K562 (cell line): ENCODE data around the gene JMJD1C. TPM values are rescaled to one million over a fixed set of nuclear protein-coding genes. Genes with fewer than 3 reads are reported as not detected.
A peak's percentile ranks its signal among the peaks of the same experiment; 100 is the strongest.

Source experiments
- ATAC-seq: fragments of 200-7000 bp; cut with Tn5 transposase; 3 replicates; pipeline ENCODE4 v1.9.1; 2020; ENCODE audit warnings: moderate library complexity
- BruUV-seq: library from RNA; stranded (reverse); fragments of 400-500 nt; replicated peaks from 2 replicates; lab custom pipeline; 2021; lab: Mats Ljungman, UMichigan
- CTCF ChIA-PET: fragments of 300-600 bp; formaldehyde crosslinking; extraction: SDS; loops from one replicate; lab custom pipeline; 2021; ENCODE audit warnings: low intra/inter-chr PET ratio; lab: Yijun Ruan, JAX
- POLR2A ChIA-PET: fragments of 300-600, 350-650 bp; sonication (Branson Sonifier 250); formaldehyde crosslinking; extraction: SDS; loops from one replicate; lab custom pipeline; 2021; ENCODE audit warnings: antibody characterized with exemption, inconsistent platforms; lab: Yijun Ruan, JAX
- DNase-seq, 4 experiments: peaks; one replicate each; pipeline versions ENCODE4 v3.0.0 to v3.0.0-alpha.2; 2011 to 2018; ENCODE audit warnings: low spot score in 3 of 4, mixed read lengths in 3 of 4; ENCODE audit errors: extremely low read depth in 1 of 4
- FAIRE-seq: peaks from 2 replicates; lab custom pipeline; 2011; peaks lifted over from hg19 to GRCh38; lab: Jason Lieb, UNC
- H2AFZ ChIP-seq: 2 replicates; pipeline ENCODE4 v1.6.0; 2011; ENCODE audit warnings: low read depth, low read length, control low read depth, inconsistent platforms
- H3K27ac ChIP-seq: fragments of 200-600 bp; 3 replicates; pipeline ENCODE4 v1.8.0; 2011; ENCODE audit warnings: low read depth, mild to moderate bottlenecking, control low read depth, inconsistent platforms, low read length, moderate library complexity, mixed read lengths; ENCODE audit errors: extremely low read depth
- H3K27me3 ChIP-seq, 2 experiments: fragments of 300-600 bp in 1 of 2; 2 replicates in 1 of 2; 3 replicates in 1 of 2; pipeline versions ENCODE4 v1.6.0 to v1.8.0; 2011; ENCODE audit warnings: inconsistent platforms in 2 of 2, low read length in 2 of 2, mild to moderate bottlenecking in 1 of 2, mixed read lengths in 1 of 2, moderate library complexity in 1 of 2; ENCODE audit not compliant: control insufficient read depth in 2 of 2, insufficient read depth in 2 of 2
- H3K36me3 ChIP-seq: fragments of 300-600 bp; 3 replicates; pipeline ENCODE4 v1.8.0; 2011; ENCODE audit warnings: mild to moderate bottlenecking, low read length, inconsistent platforms; ENCODE audit not compliant: control insufficient read depth, insufficient read depth
- H3K4me1 ChIP-seq, 2 experiments: fragments of 200-600 bp in 1 of 2; replicated peaks in 1 of 2; 2 replicates in 1 of 2; 3 replicates in 1 of 2; pipeline versions ENCODE4 v1.5.1 to v1.8.0; 2011; ENCODE audit warnings: inconsistent platforms in 2 of 2, low read length in 2 of 2, mild to moderate bottlenecking in 1 of 2, mixed read lengths in 1 of 2, moderate library complexity in 1 of 2; ENCODE audit not compliant: control insufficient read depth in 2 of 2, insufficient read depth in 2 of 2
- H3K4me2 ChIP-seq: 2 replicates; pipeline ENCODE4 v1.6.1; 2011; ENCODE audit warnings: low read length, control low read depth, inconsistent platforms, mixed read lengths; ENCODE audit not compliant: insufficient read depth
- H3K4me3 ChIP-seq: fragments of 200-600 bp; sonication (generic), shearing (Covaris generic); 2 replicates; pipeline ENCODE4 v1.5.1; 2016; ENCODE audit warnings: control low read depth, inconsistent platforms
- H3K79me2 ChIP-seq: fragments of 200-600 bp; 3 replicates; pipeline ENCODE4 v1.8.0; 2011; ENCODE audit warnings: low read length, inconsistent platforms; ENCODE audit not compliant: control insufficient read depth, insufficient read depth
- H3K9ac ChIP-seq, 2 experiments: 2 replicates each; pipeline versions ENCODE4 v1.6.0 to v1.6.1; 2011; ENCODE audit warnings: low read depth in 2 of 2, low read length in 2 of 2, control low read depth in 1 of 2, inconsistent platforms in 1 of 2, mild to moderate bottlenecking in 1 of 2, mixed read lengths in 1 of 2; ENCODE audit not compliant: insufficient read depth in 1 of 2
- H3K9me1 ChIP-seq: one replicate; pipeline ENCODE4 v1.6.0; 2011; ENCODE audit warnings: inconsistent platforms, mild to moderate bottlenecking, low read length, moderate library complexity; ENCODE audit not compliant: control insufficient read depth, insufficient read depth
- H3K9me3 ChIP-seq: replicated peaks from 2 replicates; pipeline ENCODE4 v1.5.1; 2011; ENCODE audit warnings: low read depth, low read length, inconsistent platforms; ENCODE audit not compliant: control insufficient read depth, insufficient read depth
- H4K20me1 ChIP-seq: replicated peaks from 2 replicates; pipeline ENCODE4 v1.6.1; 2011; ENCODE audit warnings: low read length, inconsistent platforms, mixed read lengths; ENCODE audit not compliant: control insufficient read depth, insufficient read depth
- C11orf30 ChIP-seq: fragments of 450-650 bp; IDR thresholded peaks from 2 replicates; pipeline ENCODE4 v1.6.1; 2016; ENCODE audit warnings: low read depth, mild to moderate bottlenecking
- CHD7 ChIP-seq: fragments of 200-600 bp; sonication (generic); IDR thresholded peaks from one replicate; pipeline ENCODE4 v1.6.1; 2012; ENCODE audit warnings: mild to moderate bottlenecking, low read depth, low read length, inconsistent platforms
- EZH2 ChIP-seq: IDR thresholded peaks from 2 replicates; pipeline ENCODE4 v1.6.1; 2012; ENCODE audit warnings: low read depth, mild to moderate bottlenecking, inconsistent platforms, low read length, borderline replicate concordance
- MAFF ChIP-seq: IDR thresholded peaks from 2 replicates; pipeline ENCODE4 v1.6.1; 2012; ENCODE audit warnings: low read length, improper control_type of control experiment
- MYNN ChIP-seq, 2 experiments: sonication (generic); formaldehyde crosslinking in 1 of 2; IDR thresholded peaks; 2 replicates each; pipeline versions ENCODE4 v1.5.0 to v1.6.1; 2016 to 2020; ENCODE audit warnings: antibody characterized with exemption in 1 of 2, missing genetic modification reagents in 1 of 2
- NFIC ChIP-seq: fragments of 450-650 bp; IDR thresholded peaks from 2 replicates; pipeline ENCODE4 v1.6.1; 2017; ENCODE audit warnings: mild to moderate bottlenecking, inconsistent platforms
- SMARCA5 ChIP-seq: fragments of 450-650 bp; IDR thresholded peaks from 2 replicates; pipeline ENCODE4 v1.6.1; 2016
- ZKSCAN8 ChIP-seq: fragments of 200-800 bp; sonication (Bioruptor generic); IDR thresholded peaks from 2 replicates; pipeline ENCODE4 v1.6.1; 2016; ENCODE audit warnings: missing genetic modification characterization, missing compliant biosample characterization
- ZNF316 ChIP-seq: fragments of 450-650 bp; IDR thresholded peaks from 2 replicates; pipeline ENCODE4 v1.6.1; 2016
- WGBS: fragments of 100-300 bp; shearing (Covaris generic); methylation state at CpG from one replicate; pipeline ENCODE4 v1.1.6; 2016; ENCODE audit warnings: low coverage, mixed read lengths; ENCODE audit not compliant: insufficient coverage; ENCODE audit errors: missing lambda C conversion rate; 5-methylcytosine and 5-hydroxymethylcytosine counted together
- in situ Hi-C: fragments of 300-500 bp; cut with MboI; formaldehyde crosslinking; loops from 4 replicates; pipeline ENCODE4 v1.15.0; 2018; ENCODE audit warnings: inconsistent platforms, mixed read lengths
- intact Hi-C: fragments of 100-400 bp; cut with micrococcal nuclease; formaldehyde crosslinking; loops from 2 replicates; pipeline ENCODE4 v1.14.2; 2022
- polyA plus RNA-seq, 8 experiments: library from polyadenylated mRNA; depleted of rRNA in 4 of 8; stranded (reverse) in 5 of 8; unstranded in 3 of 8; fragments of >200 nt; fragmentation: Nextera tagmentation in 2 of 8; fragmentation: Illumina TruSeq in 1 of 8; extraction: Ambion mirVana in 2 of 8; extraction: Trizol in 1 of 8; gene quantifications; 2 replicates each; pipeline versions ENCODE4 v1.2.1 to v1.2.3, GENCODE V29; 2011 to 2014; ENCODE audit warnings: inconsistent platforms in 1 of 8, missing spikeins in 1 of 8
- total RNA-seq, 7 experiments: library from RNA; depleted of rRNA in 6 of 7; stranded (reverse); fragments of >200 nt in 6 of 7; fragmentation: Illumina TruSeq in 2 of 7; extraction: Trizol in 2 of 7; gene quantifications; 2 replicates each; pipeline versions ENCODE4 v1.2.1 to v1.2.3, GENCODE V29; 2011 to 2021; ENCODE audit warnings: low replicate concordance in 1 of 7

JMJD1C gene
- total and polyA plus RNA-seq, 9 of the 15 experiments (the other 6 are each of a cell fraction or from before 2014, with no cell fraction given): 25.3 to 68.0 (median 47.2) TPM

DNA sequence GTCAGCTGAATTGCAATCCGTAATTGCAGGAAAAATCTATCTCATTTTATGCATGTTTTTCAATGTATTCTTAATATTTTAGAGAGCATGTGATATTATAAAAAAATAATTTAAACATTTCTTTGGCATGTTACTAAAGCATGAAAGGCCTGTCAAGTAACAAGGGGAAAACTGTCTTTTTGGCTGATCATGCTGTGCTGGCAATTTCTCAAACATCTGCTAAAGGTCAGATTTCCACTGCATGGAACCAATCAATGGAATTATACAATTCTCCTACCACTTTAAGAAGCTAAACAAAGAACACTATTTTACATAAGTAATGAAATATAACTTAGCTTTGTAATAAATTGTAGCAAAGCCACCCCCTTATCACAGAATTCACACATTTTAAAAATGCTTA, 49.4 kb downstream of the JMJD1C start:
- no peaks in the 10 kb centered on the region for H3K9me1 ChIP-seq
- no peak for DNase-seq
- ATAC-seq: 0 out of 3 replicates have a peak, but pooled peaks have one; percentile 20
- no peaks in the 10 kb centered on the region for H4K20me1 ChIP-seq
- no peak overlapping the region for H3K27ac ChIP-seq
- no peak for TF ChIP-seq CHD7
- peak; percentile 63 for TF ChIP-seq ZNF316
- peak; percentile 27; the same call in 1 of the 2 replicates for TF ChIP-seq MAFF
- no peak for TF ChIP-seq EZH2
- TF ChIP-seq NFIC: peak; percentile 39; the same call in 1 of the 2 replicates
- no peak for TF ChIP-seq ZKSCAN8 (CRISPR knock-in tag)
- no peak for TF ChIP-seq SMARCA5
- no peak for TF ChIP-seq MYNN (IDR thresholded peaks at IDR 0.05)
- no peak for TF ChIP-seq MYNN (CRISPR knock-in tag; IDR thresholded peaks at IDR 0.05)
- peak; percentile 52 for TF ChIP-seq C11orf30
- intact Hi-C loops: no loop called here
- no peaks in the 10 kb centered on the region for H3K27me3 ChIP-seq
- H3K4me3 ChIP-seq: no peak overlapping the region
- FAIRE-seq: no peak
- peaks cover 0 to 9% of the 10 kb centered on the region in 2 experiments; a peak in 2 of 5 replicates for H3K4me1 ChIP-seq
- peaks cover 85% of the 10 kb centered on the region for H3K79me2 ChIP-seq
- BruUV-seq: no TSS peak
- POLR2A ChIA-PET: interaction anchor here (0.8 to 1.1 kb wide), 2 partner anchors 36 to 249 kb away, joined by 3 read pairs; no protein-coding TSS in a partner anchor
- H3K9ac ChIP-seq: no peak overlapping the region
- H3K9me3 ChIP-seq: no peaks in the 10 kb centered on the region
- CTCF ChIA-PET: no interaction called here
- H3K4me2 ChIP-seq: no peak overlapping the region
- 86% methylated on average over 1 of the region's 1 CpG for WGBS
- H3K36me3 ChIP-seq: no peaks in the 10 kb centered on the region
- in situ Hi-C loops: no loop called here
- H2AFZ ChIP-seq: no peak overlapping the region
